ENCODE results near the gene OPRL1.

The OPRL1 gene

GRCh38 chr20:64080013-64080812 is at the start of gene OPRL1:
OPRL1 (plus strand) TSS chr20:64080082; CDS start chr20:64092721, 12,639 bp downstream.
- no peak for DNase-seq

- no peak for DNase-seq
Observed at GRCh38 chr20:64030371-64031134, 49.3 kb upstream of the OPRL1 start.

GRCh38 chr20:64031822-64032314 is 48.0 kb upstream of the OPRL1 start:
- no peak for DNase-seq

GRCh38 chr20:64032706-64033624 is 46.9 kb upstream of the OPRL1 start:
- no peak for DNase-seq

- no peak for DNase-seq
Observed at GRCh38 chr20:64033981-64034493, 45.8 kb upstream of the OPRL1 start.

GRCh38 chr20:64035066-64035932 is 44.6 kb upstream of the OPRL1 start:
- DNase-seq, result no peak

GRCh38 chr20:64035933-64036345 is 43.9 kb upstream of the OPRL1 start, which contains the start of gene C20orf204:
C20orf204 (plus strand) TSS chr20:64036182; CDS start chr20:64036324, 142 bp downstream.
- no peak for DNase-seq

- DNase-seq, result no peak
Observed at GRCh38 chr20:64036346-64037198, 43.3 kb upstream of the OPRL1 start.

- no peak for DNase-seq
Observed at GRCh38 chr20:64037199-64037497, 42.7 kb upstream of the OPRL1 start.

- no peak for DNase-seq
Observed at GRCh38 chr20:64037498-64038213, 42.2 kb upstream of the OPRL1 start.

- no peak for DNase-seq
Observed at GRCh38 chr20:64038224-64038564, 41.7 kb upstream of the OPRL1 start.

- peak; percentile 60 to 71 for DNase-seq
Observed at GRCh38 chr20:64038565-64039292, 41.2 kb upstream of the OPRL1 start.

GRCh38 chr20:64039293-64040160 is 40.4 kb upstream of the OPRL1 start:
- no peak for DNase-seq

GRCh38 chr20:64040231-64041039 is 39.4 kb upstream of the OPRL1 start:
- DNase-seq, result no peak

GRCh38 chr20:64041040-64041780 is 38.7 kb upstream of the OPRL1 start:
- no peak for DNase-seq

GRCh38 chr20:64041781-64042053 is 38.2 kb upstream of the OPRL1 start:
- DNase-seq, result no peak

Data from SW 1271 (cell line).